Right kidney (tissue), 1 donor: ENCODE data around the gene TOMM34.

Source experiments
- DNase-seq: peaks from one replicate; pipeline ENCODE4 v3.0.0-alpha.2; 2016

Gene TOMM34

GRCh38 chr20:44965651-44966029 is 5.4 kb upstream of the TOMM34 start:
- no peak for DNase-seq

- DNase-seq = no peak
Observed at GRCh38 chr20:44963325-44964215, 3.4 kb upstream of the TOMM34 start.

GRCh38 chr20:44962483-44962882 is 2.3 kb upstream of the TOMM34 start:
- no peak for DNase-seq

GRCh38 chr20:44961870-44962267 is 1.7 kb upstream of the TOMM34 start:
- no peak for DNase-seq

- no peak for DNase-seq
Observed at GRCh38 chr20:44961011-44961869, 1.0 kb upstream of the TOMM34 start.

- DNase-seq = no peak
Observed at GRCh38 chr20:44959638-44960102, 527 bp downstream of the TOMM34 start.

- peak; percentile 22 for DNase-seq
Observed at GRCh38 chr20:44959082-44959637, 1.0 kb downstream of the TOMM34 start.

- DNase-seq = no peak
Observed at GRCh38 chr20:44958276-44958675, 1.9 kb downstream of the TOMM34 start.

- DNase-seq = no peak
Observed at GRCh38 chr20:44956410-44956809, 3.8 kb downstream of the TOMM34 start.

GRCh38 chr20:44955270-44955669 is 4.9 kb downstream of the TOMM34 start:
- DNase-seq = no peak

GRCh38 chr20:44954211-44954610 is 6.0 kb downstream of the TOMM34 start:
- no peak for DNase-seq

GRCh38 chr20:44952731-44953130 is 7.5 kb downstream of the TOMM34 start:
- no peak for DNase-seq

GRCh38 chr20:44950368-44950767 is 9.8 kb downstream of the TOMM34 start:
- no peak for DNase-seq

- no peak for DNase-seq
Observed at GRCh38 chr20:44948513-44948912, 11.7 kb downstream of the TOMM34 start.

- DNase-seq = no peak
Observed at GRCh38 chr20:44948107-44948506, 12.1 kb downstream of the TOMM34 start.

GRCh38 chr20:44946271-44946852 is 13.8 kb downstream of the TOMM34 start:
- DNase-seq = no peak

GRCh38 chr20:44945261-44945660 is 14.9 kb downstream of the TOMM34 start:
- DNase-seq = no peak

- DNase-seq = no peak
Observed at GRCh38 chr20:44943828-44944227, 16.4 kb downstream of the TOMM34 start.

- no peak for DNase-seq
Observed at GRCh38 chr20:44942264-44942973, 17.8 kb downstream of the TOMM34 start.

GRCh38 chr20:44941120-44941691 is 19.0 kb downstream of the TOMM34 start:
- DNase-seq = no peak

GRCh38 chr20:44938637-44939036 is 21.6 kb downstream of the TOMM34 start:
- DNase-seq = no peak

GRCh38 chr20:44936510-44936909 is 23.7 kb downstream of the TOMM34 start:
- DNase-seq = no peak
